HG02884 (cell line): ENCODE results near the gene KLHL17.

Source experiments
- ATAC-seq: cut with Tn5 transposase; IDR thresholded peaks from one replicate; pipeline ENCODE4 v1.9.1; 2021; ENCODE audit warnings: mild to moderate bottlenecking, moderate library complexity; ENCODE audit not compliant: unreplicated experiment

The KLHL17 gene

GRCh38 chr1:921011-921837, 39.2 kb upstream of the KLHL17 start:
- no peak for ATAC-seq

GRCh38 chr1:923131-923990, 37.0 kb upstream of the KLHL17 start, which contains the start of gene SAMD11:
TSS of gene SAMD11 (plus strand) at chr1:923923. CDS start at chr1:924432, 509 bp downstream.
- ATAC-seq, result no peak

- no peak for ATAC-seq
Measured at GRCh38 chr1:923991-924655, 36.3 kb upstream of the KLHL17 start.

GRCh38 chr1:924656-925560, 35.5 kb upstream of the KLHL17 start:
- no peak for ATAC-seq

- no peak for ATAC-seq
Measured at GRCh38 chr1:925561-926421, 34.6 kb upstream of the KLHL17 start.

- ATAC-seq, result no peak
Measured at GRCh38 chr1:927234-927633, 33.1 kb upstream of the KLHL17 start.

- no peak for ATAC-seq
Measured at GRCh38 chr1:927748-928147, 32.6 kb upstream of the KLHL17 start.

GRCh38 chr1:928825-929661, 31.3 kb upstream of the KLHL17 start:
- no peak for ATAC-seq

GRCh38 chr1:929712-930632, 30.4 kb upstream of the KLHL17 start:
- ATAC-seq, result no peak

- no peak for ATAC-seq
Measured at GRCh38 chr1:930633-931138, 29.7 kb upstream of the KLHL17 start.

GRCh38 chr1:931380-932172, 28.8 kb upstream of the KLHL17 start:
- no peak for ATAC-seq

- ATAC-seq, result no peak
Measured at GRCh38 chr1:932173-932510, 28.2 kb upstream of the KLHL17 start.

- ATAC-seq, result no peak
Measured at GRCh38 chr1:932776-933602, 27.4 kb upstream of the KLHL17 start.

GRCh38 chr1:933603-933940, 26.8 kb upstream of the KLHL17 start:
- ATAC-seq, result no peak

- no peak for ATAC-seq
Measured at GRCh38 chr1:934991-935750, 25.2 kb upstream of the KLHL17 start.
